Cardiac muscle cell (in vitro differentiated cells and primary cell): ENCODE results near the gene ITGA1. TPM values are rescaled to one million over a fixed set of nuclear protein-coding genes. Genes with fewer than 3 reads are reported as not detected.

ENCODE experiments used
- DNase-seq, 2 donors: peaks; one replicate each; pipeline versions ENCODE4 v3.0.0 to v3.0.0-alpha.2; 2010 to 2017; ENCODE audit warnings: low read depth in 1 of 2, low spot score in 1 of 2
- H3K27ac ChIP-seq: fragments of 200-600 bp; sonication (generic); 2 replicates; pipeline ENCODE4 v1.5.1; 2016
- H3K27me3 ChIP-seq: fragments of 200-600 bp; sonication (generic); 2 replicates; pipeline ENCODE4 v1.6.0; 2016; ENCODE audit warnings: control low read depth
- H3K36me3 ChIP-seq: fragments of 200-600 bp; sonication (generic); 2 replicates; pipeline ENCODE4 v1.5.1; 2016; ENCODE audit warnings: control low read depth
- H3K4me1 ChIP-seq: fragments of 200-600 bp; sonication (generic); 2 replicates; pipeline ENCODE4 v1.8.1; 2017; ENCODE audit warnings: low read depth, mild to moderate bottlenecking, mixed run types
- H3K4me3 ChIP-seq: fragments of 200-600 bp; sonication (generic); 2 replicates; pipeline ENCODE4 v1.5.1; 2016; ENCODE audit warnings: mild to moderate bottlenecking
- H3K9me3 ChIP-seq: fragments of 200-600 bp; sonication (generic); 2 replicates; pipeline ENCODE4 v1.5.1; 2017; ENCODE audit warnings: low read depth, mild to moderate bottlenecking, control low read depth
- CTCF ChIP-seq: IDR thresholded peaks from 2 replicates; pipeline ENCODE4 v1.5.1; 2012; ENCODE audit warnings: low read depth, mild to moderate bottlenecking, low read length
- polyA plus RNA-seq: library from polyadenylated mRNA; unstranded; fragments of >200 nt; fragmentation: Nextera tagmentation; extraction: Ambion mirVana; gene quantifications from 2 replicates; pipeline ENCODE4 v1.2.1, GENCODE V29; 2016
- total RNA-seq: library from RNA; depleted of rRNA; stranded (reverse); fragments of >200 nt; gene quantifications from 2 replicates; pipeline ENCODE4 v1.2.3, GENCODE V29; 2016

ITGA1 gene
- total and polyA plus RNA-seq, 2 experiments from 2014 or later, result 2.9 to 7.3 TPM

- H3K4me1 ChIP-seq, result peaks cover 9% of the 10 kb centered on the region
- H3K36me3 ChIP-seq, result no peaks in the 10 kb centered on the region
- DNase-seq, result peak in 1 of 2 donors; percentile 9
- peak overlapping the region; percentile 55 for H3K27ac ChIP-seq
- no peaks in the 10 kb centered on the region for H3K9me3 ChIP-seq
- no peak for TF ChIP-seq CTCF
- H3K4me3 ChIP-seq, result no peak overlapping the region
- no peaks in the 10 kb centered on the region for H3K27me3 ChIP-seq
Measured at GRCh38 chr5:52950686-52951085, 163.0 kb downstream of the ITGA1 start.

GRCh38 chr5:52952483-52952882 lies 164.8 kb downstream of the ITGA1 start:
- no peaks in the 10 kb centered on the region for H3K36me3 ChIP-seq
- no peak for DNase-seq
- H3K4me1 ChIP-seq, result peaks cover 9% of the 10 kb centered on the region
- no peak for TF ChIP-seq CTCF
- H3K9me3 ChIP-seq, result no peaks in the 10 kb centered on the region
- no peaks in the 10 kb centered on the region for H3K27me3 ChIP-seq
- no peak overlapping the region for H3K27ac ChIP-seq
- no peak overlapping the region for H3K4me3 ChIP-seq

GRCh38 chr5:52956014-52956413 lies 168.3 kb downstream of the ITGA1 start:
- no peak for DNase-seq
- TF ChIP-seq CTCF, result no peak
- Histone ChIP-seq H3K27me3 (no peaks in the 10 kb centered on the region), H3K4me1 (peaks cover under 1% of the 10 kb centered on the region), H3K4me3 (no peak overlapping the region), H3K27ac (no peak overlapping the region), H3K9me3 (no peaks in the 10 kb centered on the region), H3K36me3 (no peaks in the 10 kb centered on the region)

- Histone ChIP-seq H3K9me3 (no peaks in the 10 kb centered on the region), H3K4me3 (no peak overlapping the region), H3K27ac (no peak overlapping the region), H3K4me1 (no peaks in the 10 kb centered on the region), H3K27me3 (no peaks in the 10 kb centered on the region), H3K36me3 (no peaks in the 10 kb centered on the region)
- peak in 1 of 2 donors; percentile 29 for DNase-seq
- TF ChIP-seq CTCF, result no peak
Measured at GRCh38 chr5:52956915-52957747, 169.4 kb downstream of the ITGA1 start.

- no peaks in the 10 kb centered on the region for H3K36me3 ChIP-seq
- no peaks in the 10 kb centered on the region for H3K9me3 ChIP-seq
- no peak overlapping the region for H3K4me3 ChIP-seq
- no peaks in the 10 kb centered on the region for H3K4me1 ChIP-seq
- no peak overlapping the region for H3K27ac ChIP-seq
- H3K27me3 ChIP-seq, result no peaks in the 10 kb centered on the region
- no peak for TF ChIP-seq CTCF
- DNase-seq, result peak in 1 of 2 donors; percentile 52
Measured at GRCh38 chr5:52961274-52961681, 173.6 kb downstream of the ITGA1 start.
